GM21367 (cell line): ENCODE results near the gene PDE6B.
"Not testable (repeated sequence)": the region's sequence is repeated elsewhere in the genome, so short reads cannot be mapped to it uniquely, and the experiment has no call there.

Experiments used
- ATAC-seq: cut with Tn5 transposase; IDR thresholded peaks from one replicate; pipeline ENCODE4 v1.9.1; 2021; ENCODE audit not compliant: unreplicated experiment

The PDE6B gene

DNA sequence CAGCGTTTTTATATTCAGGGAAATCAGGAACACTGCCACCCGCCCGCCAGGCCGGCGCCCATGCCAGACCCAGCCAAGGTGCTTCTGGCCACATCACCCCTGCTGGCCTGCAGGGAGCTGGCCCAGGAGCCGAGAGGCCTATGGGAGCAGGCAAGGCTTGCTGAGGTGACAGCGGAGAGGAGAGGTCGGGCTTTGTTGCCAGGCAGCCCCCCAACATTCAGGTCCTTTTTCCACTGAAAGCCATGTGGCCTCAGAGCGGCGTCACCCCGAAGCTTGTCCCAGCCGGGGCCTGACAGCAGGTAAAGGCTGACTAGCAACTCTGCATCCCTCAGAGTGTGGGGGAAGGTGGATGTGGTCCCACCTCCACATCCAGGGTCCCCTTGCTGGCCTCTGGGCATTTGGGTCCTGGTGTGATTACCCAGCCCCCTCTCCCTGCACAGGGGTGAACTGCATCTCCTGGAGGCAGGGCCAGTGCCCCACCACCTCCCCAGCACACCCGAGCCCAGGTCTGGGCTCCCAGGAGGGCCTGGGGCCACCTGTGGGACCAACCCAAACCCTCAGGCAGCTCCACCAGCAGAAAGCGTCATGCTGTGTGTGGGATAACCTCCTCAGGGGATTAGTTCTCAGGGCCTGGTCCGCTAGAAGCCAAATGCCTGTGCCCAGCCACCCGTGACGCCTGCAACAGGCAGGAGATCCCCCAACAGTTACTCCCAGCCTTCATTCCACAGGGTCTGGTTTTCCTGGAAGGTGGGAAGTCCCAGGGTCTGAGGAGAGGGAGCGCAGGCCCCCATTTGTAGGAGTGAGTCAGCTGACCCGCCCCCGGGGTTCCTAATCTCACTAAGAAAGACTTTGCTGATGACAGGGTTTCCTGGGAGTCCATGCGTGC lies at the start of gene PDE6B:
Gene PDE6B (plus strand): TSS at position 869 of the 886 bp plus-strand sequence. CDS start 54 bp downstream, outside the sequence.
- no peak for ATAC-seq

GRCh38 chr4:576245-576821 lies 49.0 kb upstream of the PDE6B start, which contains the start of gene TMEM271:
TMEM271 (minus strand) TSS chr4:576295; CDS start chr4:576062, 233 bp downstream.
- no peak for ATAC-seq

- ATAC-seq, result no peak
These were observed 48.3 kb upstream of the PDE6B start for GRCh38 chr4:576991-577498.

DNA sequence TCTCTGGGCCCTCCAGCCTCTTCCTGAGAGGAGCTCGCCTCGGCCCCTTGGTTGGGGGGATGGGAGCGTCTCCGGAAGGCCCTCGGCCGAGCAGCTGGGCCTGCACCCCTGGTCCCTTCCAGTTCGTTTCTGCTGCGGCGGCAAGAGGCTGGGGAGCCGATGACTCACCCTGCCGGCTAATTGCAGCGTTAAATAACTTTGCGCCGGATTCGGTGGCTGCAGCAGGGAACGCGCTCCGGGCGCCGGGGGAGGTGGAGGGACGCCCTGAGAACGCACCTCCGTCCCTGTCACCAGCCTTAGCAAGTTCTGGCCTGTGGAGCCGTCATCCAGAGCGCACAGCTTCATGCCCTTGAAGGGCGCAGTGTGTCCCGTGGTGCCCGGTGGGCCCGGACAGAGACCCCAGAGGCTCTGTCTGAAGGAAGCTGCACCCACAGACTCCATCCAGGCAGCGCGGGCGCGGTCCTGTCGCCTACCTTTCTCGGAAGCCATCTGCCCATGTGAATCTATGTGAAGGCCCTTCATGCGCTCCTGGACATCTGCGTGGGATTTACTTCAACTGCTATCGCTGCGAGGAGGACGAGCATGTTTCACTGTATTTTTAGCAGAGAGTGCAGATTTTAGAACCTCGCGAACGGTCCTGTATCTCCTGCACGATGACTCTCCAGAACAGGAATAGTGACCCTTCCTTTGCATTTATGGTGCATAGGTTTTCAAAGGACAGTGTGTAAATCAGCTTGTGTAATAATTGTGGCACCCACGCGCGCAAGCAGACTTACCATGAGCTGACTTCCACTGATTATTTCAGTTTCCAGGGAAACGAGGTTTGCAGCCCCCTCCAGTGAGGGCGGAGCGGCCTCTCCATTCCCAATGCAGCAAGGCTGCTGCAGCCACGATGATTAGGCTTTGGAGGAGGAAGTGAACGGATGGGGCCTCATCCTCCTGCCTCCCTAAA lies 47.6 kb upstream of the PDE6B start:
- ATAC-seq, result no peak

GRCh38 chr4:578451-579443 lies 46.6 kb upstream of the PDE6B start:
- ATAC-seq, result no peak

GRCh38 chr4:579543-580175 lies 45.7 kb upstream of the PDE6B start:
- ATAC-seq, result no peak

GRCh38 chr4:581181-581580 lies 44.2 kb upstream of the PDE6B start:
- ATAC-seq, result no peak

DNA sequence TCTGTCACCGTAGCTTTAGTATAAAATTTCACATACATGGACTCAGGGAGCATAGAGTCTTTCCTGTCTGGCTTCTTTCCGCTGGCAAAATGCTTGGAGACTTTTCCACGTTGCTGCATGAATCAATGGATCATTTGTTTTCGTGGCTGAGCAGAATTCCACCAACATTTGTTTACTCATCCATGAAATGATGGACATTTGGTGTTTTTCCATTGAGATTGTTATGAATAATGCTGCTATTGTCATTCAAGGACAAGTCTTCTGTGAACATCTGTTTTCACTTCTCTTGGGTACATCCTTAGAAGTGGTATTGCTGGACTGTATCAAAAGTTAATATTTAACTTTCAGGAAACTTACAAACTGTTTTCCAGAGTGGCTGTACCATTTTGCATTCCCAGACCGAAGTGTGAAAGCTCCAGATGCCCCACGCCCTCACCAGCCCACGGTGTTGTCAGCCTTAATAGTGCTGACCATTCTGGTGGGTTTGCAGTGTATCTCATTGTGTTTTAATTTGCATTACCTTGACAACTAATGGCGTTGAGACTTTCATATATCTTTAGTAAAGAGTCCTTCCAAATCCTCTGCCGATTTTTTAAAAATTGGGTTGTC lies 43.5 kb upstream of the PDE6B start:
- no peak for ATAC-seq

GRCh38 chr4:583820-584219 lies 41.6 kb upstream of the PDE6B start:
- ATAC-seq, result no peak

DNA sequence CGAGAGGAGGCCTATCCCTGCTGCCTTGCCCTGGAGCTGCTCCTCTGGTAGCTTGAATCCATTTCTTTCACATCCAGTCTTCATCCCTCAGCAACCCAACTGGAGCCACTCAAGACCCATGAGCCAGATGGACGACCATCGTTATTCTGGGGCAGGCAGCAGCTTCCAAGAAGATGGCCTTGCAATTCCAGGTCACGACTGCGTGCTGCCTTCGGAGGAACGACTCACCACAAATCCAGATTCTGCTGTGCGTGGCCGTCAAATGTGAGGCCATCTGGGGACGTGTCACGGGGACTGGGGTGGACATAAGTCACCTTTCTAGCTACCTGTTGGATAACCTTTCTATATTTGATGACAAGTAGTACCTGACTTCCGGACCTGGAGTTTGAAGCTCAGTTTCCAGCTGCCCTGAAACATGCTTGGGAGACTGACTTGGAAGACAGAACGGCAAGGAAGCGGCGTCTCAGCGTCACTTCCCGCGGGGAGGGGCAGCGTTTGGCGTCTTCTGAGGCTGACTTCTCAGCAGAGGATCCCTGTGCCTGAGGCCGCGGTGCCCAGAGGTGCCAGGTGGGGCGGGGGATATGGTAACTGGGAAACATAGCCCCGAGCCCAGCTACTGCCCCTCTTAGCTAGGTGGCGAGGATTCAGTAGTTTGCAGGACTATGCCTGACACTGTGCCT lies 37.6 kb upstream of the PDE6B start:
- no peak for ATAC-seq

DNA sequence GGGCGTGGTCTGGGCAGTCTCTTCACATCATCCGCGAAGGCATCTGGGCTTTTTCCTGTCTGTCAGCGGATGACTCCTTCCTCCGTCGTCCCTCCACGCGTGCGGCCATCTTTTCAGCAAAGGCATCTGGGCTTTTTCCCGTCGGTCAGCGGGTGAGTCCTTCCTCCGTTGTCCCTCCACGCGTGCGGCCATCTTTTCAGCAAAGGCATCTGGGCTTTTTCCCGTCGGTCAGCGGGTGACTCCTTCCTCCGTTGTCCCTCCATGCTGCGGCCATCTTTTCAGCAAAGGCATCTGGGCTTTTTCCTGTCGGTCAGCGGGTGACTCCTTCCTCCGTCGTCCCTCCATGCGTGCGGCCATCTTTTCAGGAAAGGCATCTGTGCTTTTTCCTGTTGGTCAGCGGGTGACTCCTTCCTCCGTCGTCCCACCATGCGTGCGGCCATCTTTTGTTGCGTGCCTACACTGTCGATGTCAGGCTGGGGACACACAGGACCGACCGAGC lies 37.0 kb upstream of the PDE6B start:
- ATAC-seq, result no peak

DNA sequence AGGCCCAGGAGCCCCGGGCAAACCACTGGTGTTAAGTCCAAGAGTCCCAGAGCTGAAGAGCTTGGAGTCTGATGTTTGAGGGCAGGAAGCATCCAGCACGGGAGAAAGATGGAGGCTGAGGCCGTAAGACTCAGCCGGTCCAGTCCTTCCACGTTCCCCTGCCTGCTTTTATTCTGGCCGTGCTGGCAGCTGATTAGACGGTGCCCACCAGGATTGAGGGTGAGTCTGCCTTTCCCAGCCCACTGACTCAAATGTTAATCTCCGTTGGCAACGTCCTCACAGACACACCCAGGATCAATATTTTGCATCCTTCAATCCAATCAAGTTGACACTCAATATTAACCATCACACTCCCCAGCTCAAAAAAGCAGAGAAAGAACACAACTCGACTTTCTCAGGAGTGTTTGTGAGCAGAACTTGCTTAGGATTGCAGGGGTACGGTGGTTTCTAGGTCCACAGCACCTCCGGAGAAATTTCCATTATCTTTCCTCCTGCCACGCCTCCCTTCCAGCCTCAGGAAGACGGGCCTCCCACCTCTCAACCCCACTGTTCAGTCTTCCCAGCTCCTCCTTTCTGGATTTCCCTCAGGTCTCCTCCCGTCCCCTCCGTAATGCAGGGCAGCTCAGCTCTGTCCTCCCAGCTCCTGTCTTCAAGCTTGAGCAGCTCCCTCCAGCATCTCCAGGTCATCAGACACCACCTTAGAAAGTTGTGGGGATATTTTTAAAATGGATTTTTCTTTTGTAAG lies 36.0 kb upstream of the PDE6B start:
- no peak for ATAC-seq

GRCh38 chr4:590313-590841 lies 35.0 kb upstream of the PDE6B start:
- ATAC-seq, result no peak

- not testable (repeated sequence) for ATAC-seq
These were observed 33.2 kb upstream of the PDE6B start for GRCh38 chr4:592178-592577.

- ATAC-seq, result no peak
These were observed 32.4 kb upstream of the PDE6B start for GRCh38 chr4:592825-593520.

DNA sequence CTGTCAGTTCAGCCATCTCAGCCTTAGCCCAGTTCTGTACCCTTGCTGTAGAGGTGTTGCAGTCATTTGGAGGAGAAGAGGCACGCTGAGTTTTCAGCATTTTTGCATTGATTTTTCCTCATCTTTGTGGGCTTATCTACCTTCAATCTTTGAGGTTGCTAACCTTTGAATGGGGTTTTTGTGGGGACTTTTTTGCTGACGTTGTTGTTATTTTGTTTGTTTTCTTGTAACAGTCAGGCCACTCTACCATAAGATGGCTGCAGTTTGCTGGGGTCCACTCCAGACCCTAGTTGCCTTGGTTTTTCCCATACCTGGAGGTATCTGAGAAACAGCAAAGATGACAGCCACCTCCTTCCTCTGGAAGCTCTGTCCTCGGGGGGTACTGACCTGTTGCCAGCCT lies 26.4 kb upstream of the PDE6B start:
- no peak for ATAC-seq

GRCh38 chr4:600166-600565 lies 25.2 kb upstream of the PDE6B start:
- ATAC-seq, result no peak
